Memory B cell (primary cell): ENCODE results near the gene RAP1GAP2.
A peak's percentile ranks its signal among the peaks of the same experiment; 100 is the strongest.
"Not testable (repeated sequence)": the region's sequence is repeated elsewhere in the genome, so short reads cannot be mapped to it uniquely, and the experiment has no call there.

Source experiments
- ATAC-seq: fragments of 150-1000 bp; cut with Tn5 transposase; 2 replicates; pipeline ENCODE4 v1.10.0; 2021; ENCODE audit warnings: low read depth, mild to moderate bottlenecking, moderate library complexity
- DNase-seq, 2 donors: peaks; one replicate each; pipeline ENCODE4 v3.0.0; 2022; ENCODE audit warnings: low spot score in 2 of 2
- H3K27ac Mint-ChIP-seq: one replicate; pipeline ENCODE4 v1.8.0; 2022; ENCODE audit warnings: mild to moderate bottlenecking, moderate library complexity, mixed read lengths
- H3K27me3 Mint-ChIP-seq: one replicate; pipeline ENCODE4 v1.8.0; 2022; ENCODE audit warnings: mixed read lengths
- H3K36me3 Mint-ChIP-seq: one replicate; pipeline ENCODE4 v1.8.0; 2022; ENCODE audit warnings: mild to moderate bottlenecking, mixed read lengths
- H3K4me1 Mint-ChIP-seq: one replicate; pipeline ENCODE4 v1.8.0; 2022; ENCODE audit warnings: mixed read lengths
- H3K4me3 Mint-ChIP-seq: one replicate; pipeline ENCODE4 v1.8.0; 2022; ENCODE audit warnings: mild to moderate bottlenecking, moderate library complexity, mixed read lengths
- H3K9me3 Mint-ChIP-seq: one replicate; pipeline ENCODE4 v1.8.0; 2022; ENCODE audit warnings: mixed read lengths

Gene RAP1GAP2

GRCh38 chr17:3029213-3029913 is 233.1 kb downstream of the RAP1GAP2 start:
- Mint-ChIP-seq H3K27ac (no peak overlapping the region), H3K4me1 (no peaks in the 10 kb centered on the region), H3K36me3 (peaks cover 32% of the 10 kb centered on the region), H3K9me3 (no peaks in the 10 kb centered on the region), H3K27me3 (no peaks in the 10 kb centered on the region), H3K4me3 (no peak overlapping the region)
- ATAC-seq (no peak), DNase-seq (no peak)

DNA sequence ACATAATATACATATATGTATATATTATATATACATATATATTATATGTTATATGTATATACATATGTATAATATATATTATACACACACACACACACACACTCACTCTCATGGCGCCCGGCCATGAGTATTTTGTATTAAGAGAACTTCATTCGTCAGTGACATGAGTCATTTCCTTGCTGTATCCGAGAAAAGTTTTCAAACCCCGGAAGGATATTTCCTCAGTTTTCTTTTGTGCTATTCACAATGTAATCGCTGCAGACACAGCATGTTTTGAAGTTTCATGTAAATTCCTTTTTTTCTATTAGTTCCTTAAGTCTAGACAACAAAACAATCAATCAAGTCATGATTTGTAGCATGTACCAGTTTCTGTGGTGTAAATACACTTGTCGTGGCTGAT is 233.9 kb downstream of the RAP1GAP2 start:
- ATAC-seq (no peak), DNase-seq (no peak)
- H3K27me3 Mint-ChIP-seq = no peaks in the 10 kb centered on the region
- H3K9me3 Mint-ChIP-seq = no peaks in the 10 kb centered on the region
- H3K4me3 Mint-ChIP-seq = no peak overlapping the region
- no peak overlapping the region for H3K27ac Mint-ChIP-seq
- H3K4me1 Mint-ChIP-seq = no peaks in the 10 kb centered on the region
- peaks cover 32% of the 10 kb centered on the region for H3K36me3 Mint-ChIP-seq

- H3K27ac Mint-ChIP-seq, H3K4me1 Mint-ChIP-seq, H3K9me3 Mint-ChIP-seq, DNase-seq, H3K4me3 Mint-ChIP-seq, ATAC-seq, H3K27me3 Mint-ChIP-seq: not testable (repeated sequence)
- peaks cover 32% of the 10 kb centered on the region for H3K36me3 Mint-ChIP-seq
These were observed 234.7 kb downstream of the RAP1GAP2 start for GRCh38 chr17:3030852-3031470.

GRCh38 chr17:3032258-3033247 is 236.3 kb downstream of the RAP1GAP2 start:
- ATAC-seq (no peak), DNase-seq (no peak)
- Mint-ChIP-seq H3K9me3 (no peaks in the 10 kb centered on the region), H3K36me3 (peaks cover 27% of the 10 kb centered on the region), H3K4me3 (no peak overlapping the region), H3K4me1 (no peaks in the 10 kb centered on the region), H3K27ac (no peak overlapping the region), H3K27me3 (no peaks in the 10 kb centered on the region)

GRCh38 chr17:3033248-3033640 is 237.0 kb downstream of the RAP1GAP2 start:
- no peak overlapping the region for H3K4me3 Mint-ChIP-seq
- ATAC-seq (no peak), DNase-seq (no peak)
- peaks cover 21% of the 10 kb centered on the region for H3K36me3 Mint-ChIP-seq
- H3K4me1 Mint-ChIP-seq = no peaks in the 10 kb centered on the region
- H3K9me3 Mint-ChIP-seq = no peaks in the 10 kb centered on the region
- H3K27ac Mint-ChIP-seq = no peak overlapping the region
- no peaks in the 10 kb centered on the region for H3K27me3 Mint-ChIP-seq

GRCh38 chr17:3033741-3034577 is 237.7 kb downstream of the RAP1GAP2 start:
- no peak for ATAC-seq
- peaks cover 17% of the 10 kb centered on the region for H3K36me3 Mint-ChIP-seq
- peaks cover 2% of the 10 kb centered on the region for H3K4me1 Mint-ChIP-seq
- no peaks in the 10 kb centered on the region for H3K9me3 Mint-ChIP-seq
- H3K27me3 Mint-ChIP-seq = peaks cover 2% of the 10 kb centered on the region
- no peak overlapping the region for H3K4me3 Mint-ChIP-seq
- DNase-seq = no peak
- H3K27ac Mint-ChIP-seq = no peak overlapping the region

DNA sequence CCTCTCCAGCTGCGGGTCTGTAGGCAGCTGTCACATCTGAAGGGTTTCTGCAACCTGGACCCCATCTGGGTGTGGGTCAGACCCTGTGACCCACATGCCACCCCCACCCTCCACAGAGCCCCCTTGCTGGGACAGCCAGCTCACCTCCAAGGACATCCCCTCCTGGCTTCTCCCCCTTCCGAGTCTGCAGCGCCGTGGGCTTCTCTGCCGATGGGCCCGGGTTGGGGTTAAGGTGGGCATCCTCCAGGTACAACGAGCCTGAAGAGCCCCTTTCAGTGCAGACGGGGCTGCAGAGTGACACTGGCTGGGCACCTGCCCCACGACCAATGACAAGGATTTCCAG is 238.3 kb downstream of the RAP1GAP2 start:
- Mint-ChIP-seq H3K9me3 (no peaks in the 10 kb centered on the region), H3K4me1 (peaks cover 5% of the 10 kb centered on the region), H3K27ac (no peak overlapping the region), H3K4me3 (no peak overlapping the region), H3K36me3 (peaks cover 11% of the 10 kb centered on the region), H3K27me3 (peaks cover 4% of the 10 kb centered on the region)
- ATAC-seq = no peak
- no peak for DNase-seq

DNA sequence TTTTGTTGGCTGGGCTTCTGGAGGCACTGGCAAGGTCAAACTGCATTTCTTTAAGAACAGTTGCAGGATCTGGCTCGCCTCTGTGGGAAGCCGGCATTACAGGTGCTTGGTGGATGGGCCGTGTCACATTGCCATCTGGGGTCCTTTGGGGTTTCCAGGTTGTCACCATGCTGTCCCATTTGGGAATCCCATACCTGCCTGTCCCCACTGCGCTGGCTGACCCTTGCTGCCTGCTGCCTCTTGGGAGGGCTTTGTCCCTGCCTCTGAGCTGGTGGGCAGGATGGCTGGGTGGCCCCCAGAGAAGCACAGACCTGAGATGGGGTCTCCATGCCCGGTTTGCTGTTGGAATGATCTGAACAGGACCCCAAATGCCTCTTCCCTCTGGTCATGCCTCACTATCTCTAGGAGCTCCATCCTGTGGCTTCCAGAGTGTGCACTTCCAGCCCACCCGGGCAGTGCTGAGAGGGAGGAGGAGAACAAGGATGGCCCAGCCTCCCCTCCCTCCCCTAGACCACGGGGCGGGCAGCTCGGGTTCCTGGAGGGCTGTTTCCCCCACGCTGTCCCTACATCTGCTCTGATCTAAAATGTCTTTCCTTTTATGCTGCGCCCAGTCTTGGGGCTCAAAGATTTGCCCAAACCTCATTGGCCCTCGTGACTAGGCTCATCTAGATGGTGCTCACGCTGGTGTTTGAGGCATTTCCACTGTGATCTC is 239.2 kb downstream of the RAP1GAP2 start:
- ATAC-seq (no peak), DNase-seq (no peak)
- no peak overlapping the region for H3K4me3 Mint-ChIP-seq
- H3K4me1 Mint-ChIP-seq = peaks cover 10% of the 10 kb centered on the region
- no peaks in the 10 kb centered on the region for H3K9me3 Mint-ChIP-seq
- peaks cover 9% of the 10 kb centered on the region for H3K27me3 Mint-ChIP-seq
- H3K27ac Mint-ChIP-seq = no peak overlapping the region
- H3K36me3 Mint-ChIP-seq = peaks cover 8% of the 10 kb centered on the region

- Mint-ChIP-seq H3K4me1 (peaks cover 10% of the 10 kb centered on the region), H3K27ac (no peak overlapping the region)
- no peak for ATAC-seq
These were observed 239.7 kb downstream of the RAP1GAP2 start for GRCh38 chr17:3035968-3036280.

DNA sequence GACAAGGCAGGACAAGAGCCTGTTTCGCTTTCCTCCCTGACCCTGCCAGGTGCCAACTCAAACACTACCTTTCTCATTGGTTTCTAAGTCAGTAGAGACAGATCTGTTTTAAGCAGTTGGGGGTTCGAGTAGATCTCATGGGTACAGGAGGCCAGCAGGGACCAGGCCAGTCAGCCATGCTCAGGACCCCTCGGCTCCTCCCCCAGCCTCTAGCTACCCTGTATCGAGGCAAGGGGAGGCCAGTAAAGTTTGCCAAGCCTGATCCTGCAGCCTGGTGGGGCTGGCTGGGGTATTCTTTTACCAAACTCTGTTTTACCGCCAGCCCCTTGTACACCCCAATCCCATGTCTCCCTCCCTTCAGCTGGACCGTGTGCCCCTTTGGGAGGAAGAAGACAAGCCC is 240.6 kb downstream of the RAP1GAP2 start:
- peaks cover 3% of the 10 kb centered on the region for H3K36me3 Mint-ChIP-seq
- peak in 1 of 2 donors; percentile 5 for DNase-seq
- H3K27ac Mint-ChIP-seq = no peak overlapping the region
- no peaks in the 10 kb centered on the region for H3K9me3 Mint-ChIP-seq
- ATAC-seq = no peak
- H3K4me3 Mint-ChIP-seq = no peak overlapping the region
- H3K27me3 Mint-ChIP-seq = peaks cover 13% of the 10 kb centered on the region
- peaks cover 10% of the 10 kb centered on the region for H3K4me1 Mint-ChIP-seq

More at GRCh38 chr17:3035968-3036280, 239.7 kb downstream of the RAP1GAP2 start:
- Mint-ChIP-seq H3K9me3 (no peaks in the 10 kb centered on the region), H3K36me3 (peaks cover 4% of the 10 kb centered on the region), H3K27me3 (peaks cover 9% of the 10 kb centered on the region), H3K4me3 (no peak overlapping the region)
- DNase-seq = no peak

GRCh38 chr17:3037259-3037658 is 241.0 kb downstream of the RAP1GAP2 start:
- ATAC-seq (no peak), DNase-seq (peak in 1 of 2 donors; percentile 5)
- Mint-ChIP-seq H3K27ac (no peak overlapping the region), H3K36me3 (peaks cover 3% of the 10 kb centered on the region), H3K27me3 (peaks cover 16% of the 10 kb centered on the region), H3K9me3 (no peaks in the 10 kb centered on the region), H3K4me1 (peaks cover 10% of the 10 kb centered on the region), H3K4me3 (no peak overlapping the region)

DNA sequence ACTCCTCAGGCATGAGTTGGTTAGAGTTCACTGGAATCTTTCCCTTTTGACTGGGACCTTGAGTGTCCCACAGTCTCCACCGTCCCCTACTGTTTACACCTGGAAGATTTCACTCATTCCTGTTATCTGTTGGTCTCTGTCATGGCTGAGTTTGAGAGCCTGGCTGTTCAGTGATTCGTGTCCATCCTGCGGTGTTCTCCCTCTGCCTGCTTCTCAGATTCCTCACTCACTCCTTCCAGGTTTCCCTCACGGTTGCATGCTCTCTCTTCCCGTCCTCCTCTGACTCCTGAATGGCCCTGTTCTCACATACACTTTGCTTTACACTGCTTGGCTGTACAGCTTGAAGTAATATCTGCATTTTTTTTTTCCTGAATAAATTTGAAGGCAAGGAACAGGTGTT is 242.7 kb downstream of the RAP1GAP2 start:
- Mint-ChIP-seq H3K27me3 (peaks cover 16% of the 10 kb centered on the region), H3K4me3 (no peak overlapping the region), H3K9me3 (peaks cover 3% of the 10 kb centered on the region), H3K36me3 (peaks cover 2% of the 10 kb centered on the region), H3K4me1 (peaks cover 10% of the 10 kb centered on the region), H3K27ac (no peak overlapping the region)
- ATAC-seq (no peak), DNase-seq (peak in 1 of 2 donors; percentile 5)

GRCh38 chr17:3039736-3040135 is 243.5 kb downstream of the RAP1GAP2 start:
- H3K4me1 Mint-ChIP-seq = peaks cover 10% of the 10 kb centered on the region
- H3K27ac Mint-ChIP-seq = no peak overlapping the region
- ATAC-seq = peak; percentile 63
- peaks cover 16% of the 10 kb centered on the region for H3K27me3 Mint-ChIP-seq
- no peak for DNase-seq
- H3K4me3 Mint-ChIP-seq = no peak overlapping the region
- peaks cover 8% of the 10 kb centered on the region for H3K9me3 Mint-ChIP-seq
- peaks cover 2% of the 10 kb centered on the region for H3K36me3 Mint-ChIP-seq
